HEK293 (cell line): ENCODE measurements around the gene CDC42EP2.

Experiments used
- CTCF ChIA-PET: fragments of 350-600 bp; formaldehyde crosslinking; extraction: SDS; loops from one replicate; lab custom pipeline; 2021; ENCODE audit warnings: antibody characterized with exemption; lab: Yijun Ruan, JAX
- POLR2A ChIA-PET: fragments of 300-600 bp; formaldehyde crosslinking; extraction: SDS; loops from one replicate; lab custom pipeline; 2020; ENCODE audit warnings: antibody characterized with exemption, inconsistent platforms; lab: Yijun Ruan, JAX
- H3K27ac ChIP-seq: fragments of 200-500 bp; sonication (Bioruptor generic); 2 replicates; pipeline ENCODE4 v1.5.1; 2014; ENCODE audit warnings: low read depth, low read length, control low read depth, inconsistent platforms; ENCODE audit errors: extremely low read depth
- H3K36me3 ChIP-seq, 2 experiments: fragments of 200-500 bp in 1 of 2; sonication (Bioruptor generic) in 1 of 2; 1 replicate in 1 of 2; 2 replicates in 1 of 2; pipeline ENCODE4 v1.5.1; 2014 to 2017; ENCODE audit warnings: inconsistent platforms in 2 of 2, low read length in 2 of 2; ENCODE audit not compliant: control insufficient read depth in 2 of 2, insufficient read depth in 1 of 2
- H3K4me1 ChIP-seq: fragments of 200-500 bp; sonication (Bioruptor generic); 2 replicates; pipeline ENCODE4 v1.5.1; 2014; ENCODE audit warnings: mild to moderate bottlenecking, low read length, inconsistent platforms; ENCODE audit not compliant: control insufficient read depth, insufficient read depth
- H3K4me3 ChIP-seq: 2 replicates; pipeline ENCODE4 v1.5.1; 2011; ENCODE audit warnings: low read depth, mild to moderate bottlenecking, control low read depth, low read length, moderate library complexity
- H3K9me3 ChIP-seq: fragments of 200-500 bp; sonication (Bioruptor generic); 2 replicates; pipeline ENCODE4 v1.5.1; 2014; ENCODE audit warnings: low read depth, low read length, inconsistent platforms; ENCODE audit not compliant: control insufficient read depth, insufficient read depth
- HOXC10 ChIP-seq: sonication (generic); formaldehyde crosslinking; IDR thresholded peaks from 2 replicates; pipeline ENCODE4 v1.8.1; 2023; ENCODE audit warnings: mild to moderate bottlenecking, missing genetic modification reagents
- KLF10 ChIP-seq: fragments of 450-650 bp; IDR thresholded peaks from 2 replicates; pipeline ENCODE4 v1.5.1; 2018; ENCODE audit warnings: missing biosample characterization, mild to moderate bottlenecking, missing genetic modification characterization
- SP2 ChIP-seq: fragments of 450-650 bp; formaldehyde crosslinking; IDR thresholded peaks from 2 replicates; pipeline ENCODE4 v1.5.1; 2016; ENCODE audit warnings: missing biosample characterization, missing genetic modification characterization
- ZBTB20 ChIP-seq: fragments of 450-650 bp; formaldehyde crosslinking; IDR thresholded peaks from 2 replicates; pipeline ENCODE4 v1.5.1; 2016; ENCODE audit warnings: missing biosample characterization, missing genetic modification characterization
- ZFP41 ChIP-seq: fragments of 450-650 bp; formaldehyde crosslinking; IDR thresholded peaks from 2 replicates; pipeline ENCODE4 v1.5.1; 2016; ENCODE audit warnings: missing biosample characterization, missing genetic modification characterization, borderline replicate concordance
- ZNF335 ChIP-seq: fragments of 450-650 bp; formaldehyde crosslinking; conservative IDR thresholded peaks from 2 replicates; pipeline ENCODE4 v1.5.1; 2016; ENCODE audit warnings: missing biosample characterization, missing genetic modification characterization
- ZNF544 ChIP-seq: fragments of 450-650 bp; formaldehyde crosslinking; IDR thresholded peaks from 2 replicates; pipeline ENCODE4 v1.5.0; 2017; ENCODE audit warnings: missing biosample characterization, missing genetic modification characterization
- ZNF600 ChIP-seq: fragments of 450-650 bp; formaldehyde crosslinking; IDR thresholded peaks from 2 replicates; pipeline ENCODE4 v1.5.1; 2016; ENCODE audit warnings: missing biosample characterization, missing genetic modification characterization
- ZNF768 ChIP-seq: fragments of 450-650 bp; formaldehyde crosslinking; IDR thresholded peaks from 2 replicates; pipeline ENCODE4 v1.5.1; 2018; ENCODE audit warnings: missing biosample characterization, mild to moderate bottlenecking, missing genetic modification characterization
- TF ChIP-seq, protein P1 (sequence below): fragments of 450-650 bp; formaldehyde crosslinking; IDR thresholded peaks from 2 replicates; pipeline ENCODE4 v1.5.1; 2016; ENCODE audit warnings: missing biosample characterization, missing genetic modification characterization
- TF ChIP-seq, protein P2 (sequence below): IDR thresholded peaks from 2 replicates; pipeline ENCODE4 v1.6.1; 2011; ENCODE audit warnings: mild to moderate bottlenecking, low read depth, low read length, borderline replicate concordance
- TF ChIP-seq, protein P3 (sequence below): fragments of 450-650 bp; formaldehyde crosslinking; IDR thresholded peaks from 2 replicates; pipeline ENCODE4 v1.5.1; 2016; ENCODE audit warnings: missing biosample characterization, missing genetic modification characterization

The CDC42EP2 gene

DNA sequence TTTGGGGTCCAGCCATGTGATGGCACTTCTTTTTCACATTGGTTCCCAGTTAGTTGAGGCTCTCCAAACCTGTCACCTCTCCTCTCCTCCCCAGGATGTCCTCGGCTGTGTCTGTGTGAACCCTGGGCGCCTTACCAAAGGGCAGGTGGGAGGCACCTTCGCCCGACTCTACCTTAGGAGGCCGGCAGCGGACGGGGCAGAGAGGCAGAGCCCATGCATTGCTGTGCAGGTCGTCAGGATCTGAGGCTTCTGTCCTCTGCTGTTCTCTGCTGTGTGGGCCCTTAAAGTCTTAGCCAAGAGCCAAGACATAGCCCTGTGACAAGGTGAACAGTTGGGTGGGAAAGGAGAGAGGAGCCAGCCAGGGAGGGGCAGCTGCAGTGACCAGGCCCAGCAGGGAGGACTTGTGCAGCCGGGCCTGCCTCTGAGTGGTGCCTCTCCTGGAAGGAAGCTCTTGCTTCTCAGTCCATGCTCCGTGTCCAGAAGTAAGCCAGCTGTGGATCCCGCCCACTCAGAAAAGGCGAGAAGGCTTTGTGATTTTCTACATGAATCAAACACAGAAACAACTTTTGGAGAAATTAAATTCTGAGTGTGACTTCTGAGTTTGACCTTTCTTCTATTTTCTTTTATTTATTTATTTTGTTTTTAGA, 17.5 kb upstream of the CDC42EP2 start:
- Histone ChIP-seq H3K9me3 (no peaks in the 10 kb centered on the region), H3K4me1 (no peaks in the 10 kb centered on the region), H3K27ac (no peak overlapping the region), H3K36me3 (peaks cover 0 to 91% of the 10 kb centered on the region in 2 experiments), H3K4me3 (no peak overlapping the region)
- TF ChIP-seq ZNF544, result no peak
- ChIA-PET POLR2A (no interaction called here), CTCF (interaction anchor here (1.2 to 4.3 kb wide), 3 partner anchors 18 to 32 kb away, joined by 5 to 36 read pairs (median 6); partner anchors contain the start of gene CDC42EP2)

DNA sequence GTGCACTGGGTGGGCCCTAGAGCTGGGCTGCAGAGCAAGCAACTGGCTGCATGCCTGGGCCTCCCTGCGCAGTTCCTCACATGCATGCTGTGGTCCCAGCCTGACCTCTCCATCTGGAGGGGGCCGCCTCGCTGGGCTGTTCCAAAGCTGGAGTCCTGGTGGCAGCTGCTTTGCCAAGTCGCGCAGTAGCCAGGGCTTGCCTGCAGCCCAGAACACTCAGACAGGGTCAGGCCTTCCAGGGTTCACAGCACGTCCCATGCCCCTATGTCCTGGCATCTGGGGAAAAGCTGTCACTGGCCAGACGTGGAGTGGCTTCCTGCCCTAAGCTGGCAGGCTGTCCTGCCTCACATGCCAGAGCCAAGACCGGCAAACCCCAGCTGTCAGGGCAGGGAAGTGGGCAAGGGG, 16.5 kb upstream of the CDC42EP2 start:
- H3K9me3 ChIP-seq, result no peaks in the 10 kb centered on the region
- no peaks in the 10 kb centered on the region for H3K4me1 ChIP-seq
- H3K4me3 ChIP-seq, result no peak overlapping the region
- no peak overlapping the region for H3K27ac ChIP-seq
- ChIA-PET CTCF (interaction anchor here (1.0 to 4.3 kb wide), 2 partner anchors 18 to 23 kb away, joined by 3 to 36 read pairs; partner anchors contain the start of gene CDC42EP2), POLR2A (interaction anchor here (0.6 kb wide), 1 partner anchor 23 kb away, joined by 3 read pairs; no protein-coding TSS in a partner anchor)
- TF ChIP-seq ZNF335 (tag by site-specific recombination) (no peak), KLF10 (no peak), ZNF768 (tag by site-specific recombination) (no peak), ZNF600 (tag by site-specific recombination) (no peak), SP2 (tag by site-specific recombination) (no peak), HOXC10 (no peak), ZFP41 (tag by site-specific recombination) (no peak)
- TF ChIP-seq, protein P1, sequence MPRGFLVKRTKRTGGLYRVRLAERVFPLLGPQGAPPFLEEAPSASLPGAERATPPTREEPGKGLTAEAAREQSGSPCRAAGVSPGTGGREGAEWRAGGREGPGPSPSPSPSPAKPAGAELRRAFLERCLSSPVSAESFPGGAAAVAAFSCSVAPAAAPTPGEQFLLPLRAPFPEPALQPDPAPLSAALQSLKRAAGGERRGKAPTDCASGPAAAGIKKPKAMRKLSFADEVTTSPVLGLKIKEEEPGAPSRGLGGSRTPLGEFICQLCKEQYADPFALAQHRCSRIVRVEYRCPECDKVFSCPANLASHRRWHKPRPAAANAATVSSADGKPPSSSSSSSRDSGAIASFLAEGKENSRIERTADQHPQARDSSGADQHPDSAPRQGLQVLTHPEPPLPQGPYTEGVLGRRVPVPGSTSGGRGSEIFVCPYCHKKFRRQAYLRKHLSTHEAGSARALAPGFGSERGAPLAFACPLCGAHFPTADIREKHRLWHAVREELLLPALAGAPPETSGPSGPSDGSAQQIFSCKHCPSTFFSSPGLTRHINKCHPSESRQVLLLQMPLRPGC, result no peak
- TF ChIP-seq, protein P2, sequence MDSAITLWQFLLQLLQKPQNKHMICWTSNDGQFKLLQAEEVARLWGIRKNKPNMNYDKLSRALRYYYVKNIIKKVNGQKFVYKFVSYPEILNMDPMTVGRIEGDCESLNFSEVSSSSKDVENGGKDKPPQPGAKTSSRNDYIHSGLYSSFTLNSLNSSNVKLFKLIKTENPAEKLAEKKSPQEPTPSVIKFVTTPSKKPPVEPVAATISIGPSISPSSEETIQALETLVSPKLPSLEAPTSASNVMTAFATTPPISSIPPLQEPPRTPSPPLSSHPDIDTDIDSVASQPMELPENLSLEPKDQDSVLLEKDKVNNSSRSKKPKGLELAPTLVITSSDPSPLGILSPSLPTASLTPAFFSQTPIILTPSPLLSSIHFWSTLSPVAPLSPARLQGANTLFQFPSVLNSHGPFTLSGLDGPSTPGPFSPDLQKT, result no peak
- TF ChIP-seq, protein P3, sequence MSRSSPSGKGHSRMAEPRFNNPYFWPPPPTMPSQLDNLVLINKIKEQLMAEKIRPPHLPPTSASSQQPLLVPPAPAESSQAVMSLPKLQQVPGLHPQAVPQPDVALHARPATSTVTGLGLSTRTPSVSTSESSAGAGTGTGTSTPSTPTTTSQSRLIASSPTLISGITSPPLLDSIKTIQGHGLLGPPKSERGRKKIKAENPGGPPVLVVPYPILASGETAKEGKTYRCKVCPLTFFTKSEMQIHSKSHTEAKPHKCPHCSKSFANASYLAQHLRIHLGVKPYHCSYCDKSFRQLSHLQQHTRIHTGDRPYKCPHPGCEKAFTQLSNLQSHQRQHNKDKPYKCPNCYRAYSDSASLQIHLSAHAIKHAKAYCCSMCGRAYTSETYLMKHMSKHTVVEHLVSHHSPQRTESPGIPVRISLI (tag by site-specific recombination), result no peak
- peaks cover 0 to 87% of the 10 kb centered on the region in 2 experiments; a peak in 2 of 3 replicates for H3K36me3 ChIP-seq

DNA sequence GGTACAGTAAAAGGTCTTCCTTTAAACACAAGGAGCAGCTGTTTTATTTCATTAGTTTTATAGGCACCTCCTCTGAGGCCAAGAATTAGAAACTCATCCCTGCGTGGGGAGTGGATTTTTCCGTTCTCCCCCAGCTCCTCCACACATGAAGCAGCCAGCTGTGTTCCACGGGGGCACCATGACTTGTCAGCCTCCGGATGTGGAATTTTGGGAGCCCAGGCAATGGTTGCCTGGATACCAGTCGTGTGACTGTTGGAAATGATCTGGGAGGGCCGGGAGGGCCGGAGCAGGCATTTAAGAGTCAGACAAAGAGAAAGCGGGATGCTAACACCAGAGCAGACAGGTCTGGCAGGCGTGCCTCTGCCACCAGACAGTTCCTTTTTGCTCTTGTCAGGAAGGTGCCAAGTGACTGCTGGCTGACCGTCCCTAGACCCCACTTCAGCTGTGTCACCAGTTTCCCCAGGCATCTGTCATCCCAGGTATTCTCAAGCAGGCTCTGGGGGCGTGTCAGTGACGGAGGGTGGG, 15.9 kb upstream of the CDC42EP2 start:
- no peaks in the 10 kb centered on the region for H3K9me3 ChIP-seq
- no peak overlapping the region for H3K4me3 ChIP-seq
- no peak overlapping the region for H3K27ac ChIP-seq
- POLR2A ChIA-PET, result interaction anchor here (0.6 kb wide), 1 partner anchor 23 kb away, joined by 3 read pairs; no protein-coding TSS in a partner anchor
- H3K36me3 ChIP-seq, result peaks cover 0 to 86% of the 10 kb centered on the region in 2 experiments; a peak in 2 of 3 replicates
- no peaks in the 10 kb centered on the region for H3K4me1 ChIP-seq
- CTCF ChIA-PET, result interaction anchor here (1.0 to 4.3 kb wide), 2 partner anchors 17 to 23 kb away, joined by 3 to 36 read pairs; partner anchors contain the start of gene CDC42EP2
- TF ChIP-seq KLF10, result peak; percentile 33; the same call in 1 of the 2 replicates
- no peak for TF ChIP-seq ZBTB20
